GM19025 (cell line): ENCODE measurements around the gene PWP2.
"Not testable (repeated sequence)": the region's sequence is repeated elsewhere in the genome, so short reads cannot be mapped to it uniquely, and the experiment has no call there.

Source experiments
- ATAC-seq: cut with Tn5 transposase; IDR thresholded peaks from one replicate; pipeline ENCODE4 v1.9.1; 2021; ENCODE audit warnings: mild to moderate bottlenecking, low read depth, moderate library complexity; ENCODE audit not compliant: unreplicated experiment

The PWP2 gene

GRCh38 chr21:44159349-44160297, 52.4 kb downstream of the PWP2 start:
- ATAC-seq, result not testable (repeated sequence)

- not testable (repeated sequence) for ATAC-seq
Measured at GRCh38 chr21:44160298-44160672, 53.1 kb downstream of the PWP2 start.

GRCh38 chr21:44160821-44161220, 53.6 kb downstream of the PWP2 start:
- not testable (repeated sequence) for ATAC-seq

GRCh38 chr21:44163167-44163653, 56.0 kb downstream of the PWP2 start:
- not testable (repeated sequence) for ATAC-seq

- ATAC-seq, result not testable (repeated sequence)
Measured at GRCh38 chr21:44165933-44166332, 58.7 kb downstream of the PWP2 start.

GRCh38 chr21:44167527-44167926, 60.3 kb downstream of the PWP2 start:
- ATAC-seq, result not testable (repeated sequence)

- not testable (repeated sequence) for ATAC-seq
Measured at GRCh38 chr21:44170326-44170725, 63.1 kb downstream of the PWP2 start.

GRCh38 chr21:44170863-44171262, 63.7 kb downstream of the PWP2 start:
- not testable (repeated sequence) for ATAC-seq

GRCh38 chr21:44171962-44172572, 64.9 kb downstream of the PWP2 start:
- not testable (repeated sequence) for ATAC-seq

GRCh38 chr21:44172741-44173140, 65.5 kb downstream of the PWP2 start:
- not testable (repeated sequence) for ATAC-seq

- ATAC-seq, result not testable (repeated sequence)
Measured at GRCh38 chr21:44175189-44175588, 68.0 kb downstream of the PWP2 start.

- ATAC-seq, result not testable (repeated sequence)
Measured at GRCh38 chr21:44176127-44176526, 68.9 kb downstream of the PWP2 start.
